K562 (cell line): ENCODE results near the gene KCNK3. TPM values are rescaled to one million over a fixed set of nuclear protein-coding genes. Genes with fewer than 3 reads are reported as not detected.

Experiments used
- ATAC-seq: fragments of 200-7000 bp; cut with Tn5 transposase; 3 replicates; pipeline ENCODE4 v1.9.1; 2020; ENCODE audit warnings: moderate library complexity
- BruUV-seq: library from RNA; stranded (reverse); fragments of 400-500 nt; replicated peaks from 2 replicates; lab custom pipeline; 2021; lab: Mats Ljungman, UMichigan
- CTCF ChIA-PET: fragments of 300-600 bp; formaldehyde crosslinking; extraction: SDS; loops from one replicate; lab custom pipeline; 2021; ENCODE audit warnings: low intra/inter-chr PET ratio; lab: Yijun Ruan, JAX
- POLR2A ChIA-PET: fragments of 300-600, 350-650 bp; sonication (Branson Sonifier 250); formaldehyde crosslinking; extraction: SDS; loops from one replicate; lab custom pipeline; 2021; ENCODE audit warnings: antibody characterized with exemption, inconsistent platforms; lab: Yijun Ruan, JAX
- DNase-seq, 4 experiments: peaks; one replicate each; pipeline versions ENCODE4 v3.0.0 to v3.0.0-alpha.2; 2011 to 2018; ENCODE audit warnings: low spot score in 3 of 4, mixed read lengths in 3 of 4; ENCODE audit errors: extremely low read depth in 1 of 4
- FAIRE-seq: peaks from 2 replicates; lab custom pipeline; 2011; peaks lifted over from hg19 to GRCh38; lab: Jason Lieb, UNC
- H2AFZ ChIP-seq: 2 replicates; pipeline ENCODE4 v1.6.0; 2011; ENCODE audit warnings: low read depth, low read length, control low read depth, inconsistent platforms
- H3K27ac ChIP-seq: fragments of 200-600 bp; 3 replicates; pipeline ENCODE4 v1.8.0; 2011; ENCODE audit warnings: low read depth, mild to moderate bottlenecking, control low read depth, inconsistent platforms, low read length, moderate library complexity, mixed read lengths; ENCODE audit errors: extremely low read depth
- H3K27me3 ChIP-seq, 2 experiments: fragments of 300-600 bp in 1 of 2; 2 replicates in 1 of 2; 3 replicates in 1 of 2; pipeline versions ENCODE4 v1.6.0 to v1.8.0; 2011; ENCODE audit warnings: inconsistent platforms in 2 of 2, low read length in 2 of 2, mild to moderate bottlenecking in 1 of 2, mixed read lengths in 1 of 2, moderate library complexity in 1 of 2; ENCODE audit not compliant: control insufficient read depth in 2 of 2, insufficient read depth in 2 of 2
- H3K36me3 ChIP-seq: fragments of 300-600 bp; 3 replicates; pipeline ENCODE4 v1.8.0; 2011; ENCODE audit warnings: mild to moderate bottlenecking, low read length, inconsistent platforms; ENCODE audit not compliant: control insufficient read depth, insufficient read depth
- H3K4me1 ChIP-seq, 2 experiments: fragments of 200-600 bp in 1 of 2; replicated peaks in 1 of 2; 2 replicates in 1 of 2; 3 replicates in 1 of 2; pipeline versions ENCODE4 v1.5.1 to v1.8.0; 2011; ENCODE audit warnings: inconsistent platforms in 2 of 2, low read length in 2 of 2, mild to moderate bottlenecking in 1 of 2, mixed read lengths in 1 of 2, moderate library complexity in 1 of 2; ENCODE audit not compliant: control insufficient read depth in 2 of 2, insufficient read depth in 2 of 2
- H3K4me2 ChIP-seq: 2 replicates; pipeline ENCODE4 v1.6.1; 2011; ENCODE audit warnings: low read length, control low read depth, inconsistent platforms, mixed read lengths; ENCODE audit not compliant: insufficient read depth
- H3K4me3 ChIP-seq: fragments of 200-600 bp; sonication (generic), shearing (Covaris generic); 2 replicates; pipeline ENCODE4 v1.5.1; 2016; ENCODE audit warnings: control low read depth, inconsistent platforms
- H3K79me2 ChIP-seq: fragments of 200-600 bp; 3 replicates; pipeline ENCODE4 v1.8.0; 2011; ENCODE audit warnings: low read length, inconsistent platforms; ENCODE audit not compliant: control insufficient read depth, insufficient read depth
- H3K9ac ChIP-seq, 2 experiments: 2 replicates each; pipeline versions ENCODE4 v1.6.0 to v1.6.1; 2011; ENCODE audit warnings: low read depth in 2 of 2, low read length in 2 of 2, control low read depth in 1 of 2, inconsistent platforms in 1 of 2, mild to moderate bottlenecking in 1 of 2, mixed read lengths in 1 of 2; ENCODE audit not compliant: insufficient read depth in 1 of 2
- H3K9me1 ChIP-seq: one replicate; pipeline ENCODE4 v1.6.0; 2011; ENCODE audit warnings: inconsistent platforms, mild to moderate bottlenecking, low read length, moderate library complexity; ENCODE audit not compliant: control insufficient read depth, insufficient read depth
- H3K9me3 ChIP-seq: replicated peaks from 2 replicates; pipeline ENCODE4 v1.5.1; 2011; ENCODE audit warnings: low read depth, low read length, inconsistent platforms; ENCODE audit not compliant: control insufficient read depth, insufficient read depth
- H4K20me1 ChIP-seq: replicated peaks from 2 replicates; pipeline ENCODE4 v1.6.1; 2011; ENCODE audit warnings: low read length, inconsistent platforms, mixed read lengths; ENCODE audit not compliant: control insufficient read depth, insufficient read depth
- ADNP ChIP-seq: fragments of 200-800 bp; sonication (Bioruptor generic); IDR thresholded peaks from 2 replicates; pipeline ENCODE4 v1.6.1; 2016; ENCODE audit warnings: missing genetic modification characterization, missing compliant biosample characterization
- ATF4 ChIP-seq: fragments of 450-650 bp; formaldehyde crosslinking; IDR thresholded peaks from 2 replicates; pipeline ENCODE4 v1.4.0; 2022; ENCODE audit warnings: mild to moderate bottlenecking, moderate library complexity
- BACH1 ChIP-seq: fragments of 200-800 bp; sonication (Bioruptor generic); IDR thresholded peaks from 2 replicates; pipeline ENCODE4 v1.6.1; 2016; ENCODE audit warnings: missing genetic modification characterization, missing compliant biosample characterization
- BCOR ChIP-seq: fragments of 450-650 bp; IDR thresholded peaks from 2 replicates; pipeline ENCODE4 v1.6.1; 2016
- BRD9 ChIP-seq: fragments of 450-650 bp; IDR thresholded peaks from 2 replicates; pipeline ENCODE4 v1.6.1; 2018; ENCODE audit warnings: low read depth; ENCODE audit not compliant: partially characterized antibody
- CREB1 ChIP-seq, 2 experiments: sonication (generic) in 1 of 2; formaldehyde crosslinking in 1 of 2; IDR thresholded peaks; 2 replicates each; pipeline versions ENCODE4 v1.6.1 to v1.8.0; 2012 to 2022; ENCODE audit warnings: inconsistent platforms in 1 of 2, mild to moderate bottlenecking in 1 of 2, missing genetic modification reagents in 1 of 2, moderate library complexity in 1 of 2
- CTCF ChIP-seq, 3 experiments: IDR thresholded peaks in 2 of 3; conservative IDR thresholded peaks in 1 of 3; 2 replicates each; pipeline ENCODE4 v1.5.1; 2011 to 2012; ENCODE audit warnings: low read length in 3 of 3, mild to moderate bottlenecking in 3 of 3, control low read depth in 2 of 3, improper control_type of control experiment in 1 of 3, inconsistent platforms in 1 of 3, low read depth in 1 of 3, mixed read lengths in 1 of 3, moderate library complexity in 1 of 3; ENCODE audit not compliant: insufficient read depth in 2 of 3
- EP400 ChIP-seq: fragments of 450-650 bp; IDR thresholded peaks from 2 replicates; pipeline ENCODE4 v1.6.1; 2017; ENCODE audit warnings: antibody characterized with exemption, mild to moderate bottlenecking, moderate library complexity
- HDAC2 ChIP-seq: fragments of 450-650 bp; IDR thresholded peaks from 2 replicates; pipeline ENCODE4 v1.6.1; 2016; ENCODE audit warnings: mild to moderate bottlenecking
- KDM1A ChIP-seq, 2 experiments: fragments of 450-650 bp; IDR thresholded peaks; 2 replicates each; pipeline ENCODE4 v1.6.1; 2016; ENCODE audit warnings: mild to moderate bottlenecking in 2 of 2
- RBM25 ChIP-seq: fragments of 200-400 bp; formaldehyde crosslinking; IDR thresholded peaks from 2 replicates; pipeline ENCODE4 v1.6.1; 2018; ENCODE audit warnings: low read length, low read depth, moderate library complexity; ENCODE audit not compliant: severe bottlenecking
- RUNX1 ChIP-seq: sonication (generic); IDR thresholded peaks from 2 replicates; pipeline ENCODE4 v1.6.1; 2016; ENCODE audit warnings: antibody characterized with exemption, low read depth
- TAF9B ChIP-seq: fragments of 450-650 bp; IDR thresholded peaks from 2 replicates; pipeline ENCODE4 v1.6.1; 2018; ENCODE audit warnings: mild to moderate bottlenecking; ENCODE audit not compliant: partially characterized antibody
- VEZF1 ChIP-seq: fragments of 200-800 bp; sonication (Bioruptor generic); IDR thresholded peaks from 2 replicates; pipeline ENCODE4 v1.6.1; 2017; ENCODE audit warnings: missing genetic modification characterization, missing compliant biosample characterization
- ZNF24 ChIP-seq: fragments of 450-650 bp; IDR thresholded peaks from 2 replicates; pipeline ENCODE4 v1.6.1; 2016
- WGBS: fragments of 100-300 bp; shearing (Covaris generic); methylation state at CpG from one replicate; pipeline ENCODE4 v1.1.6; 2016; ENCODE audit warnings: low coverage, mixed read lengths; ENCODE audit not compliant: insufficient coverage; ENCODE audit errors: missing lambda C conversion rate; 5-methylcytosine and 5-hydroxymethylcytosine counted together
- in situ Hi-C: fragments of 300-500 bp; cut with MboI; formaldehyde crosslinking; loops from 4 replicates; pipeline ENCODE4 v1.15.0; 2018; ENCODE audit warnings: inconsistent platforms, mixed read lengths
- intact Hi-C: fragments of 100-400 bp; cut with micrococcal nuclease; formaldehyde crosslinking; loops from 2 replicates; pipeline ENCODE4 v1.14.2; 2022
- polyA plus RNA-seq, 8 experiments: library from polyadenylated mRNA; depleted of rRNA in 4 of 8; stranded (reverse) in 5 of 8; unstranded in 3 of 8; fragments of >200 nt; fragmentation: Nextera tagmentation in 2 of 8; fragmentation: Illumina TruSeq in 1 of 8; extraction: Ambion mirVana in 2 of 8; extraction: Trizol in 1 of 8; gene quantifications; 2 replicates each; pipeline versions ENCODE4 v1.2.1 to v1.2.3, GENCODE V29; 2011 to 2014; ENCODE audit warnings: inconsistent platforms in 1 of 8, missing spikeins in 1 of 8
- total RNA-seq, 7 experiments: library from RNA; depleted of rRNA in 6 of 7; stranded (reverse); fragments of >200 nt in 6 of 7; fragmentation: Illumina TruSeq in 2 of 7; extraction: Trizol in 2 of 7; gene quantifications; 2 replicates each; pipeline versions ENCODE4 v1.2.1 to v1.2.3, GENCODE V29; 2011 to 2021; ENCODE audit warnings: low replicate concordance in 1 of 7

The KCNK3 gene
- total and polyA plus RNA-seq, 9 of the 15 experiments (the other 6 are each of a cell fraction or from before 2014, with no cell fraction given) = 0.01 to 0.20 (median 0.07) TPM; not detected in 5

DNA sequence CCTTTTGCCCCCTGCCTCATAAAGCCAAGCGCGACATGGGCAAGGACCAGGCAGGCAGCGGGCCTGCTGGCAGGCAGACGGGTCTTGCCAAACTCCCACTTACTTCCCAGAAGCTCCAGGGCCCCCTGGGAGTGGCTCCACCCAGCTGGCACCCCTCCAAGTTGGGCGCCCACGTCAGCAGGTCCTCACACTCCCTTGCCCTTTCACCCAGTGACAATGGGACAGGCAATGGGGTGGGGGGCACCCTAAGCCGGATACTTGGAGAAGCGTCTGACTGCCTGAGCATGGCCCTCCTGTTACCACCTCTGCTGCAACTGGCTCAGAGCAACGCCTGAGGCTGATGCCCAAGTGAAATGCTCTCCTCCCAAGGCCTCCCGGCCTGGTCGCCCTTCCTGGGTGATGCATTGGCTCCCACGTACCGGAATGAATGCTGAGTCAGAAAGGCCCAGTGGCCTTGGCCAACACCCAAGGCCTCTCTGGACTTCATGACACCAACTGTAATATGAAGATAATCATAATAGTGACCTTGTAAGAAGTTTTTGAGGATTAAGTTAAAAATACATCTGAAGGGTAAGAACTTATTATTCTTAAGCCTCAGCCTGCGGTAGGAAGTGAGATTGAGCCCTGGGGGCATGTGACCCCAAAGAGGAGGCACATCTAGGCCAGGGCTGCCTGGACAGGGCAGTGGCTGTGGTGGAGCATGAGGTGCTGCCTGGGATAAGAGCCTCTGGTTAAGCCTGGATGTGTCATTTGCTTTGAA, 31.6 kb downstream of the KCNK3 start (continued):
- TF ChIP-seq ZNF24 (peak; percentile 74; the same call in 1 of the 2 replicates), VEZF1 (CRISPR knock-in tag) (peak; percentile 64)

GRCh38 chr2:26724784-26725520, 32.4 kb downstream of the KCNK3 start:
- ATAC-seq (no peak; the same call in 2 of the 3 replicates), FAIRE-seq (no peak), DNase-seq (no peak)
- H3K9me3 ChIP-seq = no peaks in the 10 kb centered on the region
- H3K27me3 ChIP-seq = peaks cover 0 to under 1% of the 10 kb centered on the region in 2 experiments; a peak in 2 of 5 replicates
- no peaks in the 10 kb centered on the region for H3K9me1 ChIP-seq
- H3K9ac ChIP-seq = peak overlapping the region; percentile 29 to 84; a peak in 3 of 4 replicates
- no peaks in the 10 kb centered on the region for H3K36me3 ChIP-seq
- peaks cover 15 to 46% of the 10 kb centered on the region in 2 experiments for H3K4me1 ChIP-seq
- H3K4me3 ChIP-seq = no peak overlapping the region
- peak overlapping the region; percentile 7; the same call in 1 of the 2 replicates for H3K4me2 ChIP-seq
- H3K27ac ChIP-seq = peak overlapping the region; percentile 76
- intact Hi-C loops (no loop called here), in situ Hi-C loops (no loop called here)
- CTCF ChIA-PET = no interaction called here
- no TSS peak for BruUV-seq
- POLR2A ChIA-PET = interaction anchor here (0.7 kb wide), 1 partner anchor 9 kb away, joined by 3 read pairs; no protein-coding TSS in a partner anchor
- no peaks in the 10 kb centered on the region for H4K20me1 ChIP-seq
- H2AFZ ChIP-seq = peak overlapping the region; percentile 68
- 68% methylated on average over 14 of the region's 14 CpGs for WGBS
- no peaks in the 10 kb centered on the region for H3K79me2 ChIP-seq
- TF ChIP-seq BCOR (peak; percentile 79), CTCF (IDR thresholded peaks at IDR 0.05 in 2 of 3, conservative IDR thresholded peaks at IDR 0.05 in 1 of 3; ENCODE audit: insufficient read depth in 2 of 3, low read depth in 1 of 3, low read length in 3 of 3) (0 out of 6 replicates have a peak, but pooled peaks of 1 of the 3 experiments have one; percentile 4), CREB1 (IDR thresholded peaks at IDR 0.05) (no peak), CREB1 (CRISPR knock-in tag; IDR thresholded peaks at IDR 0.05) (0 out of 2 replicates have a peak, but pooled peaks have one; percentile 26), TAF9B (no peak), HDAC2 (peak; percentile 38; the same call in 1 of the 2 replicates), ATF4 (no peak), BRD9 (no peak), BACH1 (tag) (no peak), ADNP (peak; percentile 5; the same call in 1 of the 2 replicates), KDM1A (IDR thresholded peaks at IDR 0.05) (peak in 1 of 2 experiments; percentile 12; a peak in 1 of 4 replicates), RBM25 (peak; percentile 83), EP400 (no peak), RUNX1 (no peak)
